ENCODE measurements around the gene ZNF593. TPM values are rescaled to one million over a fixed set of nuclear protein-coding genes. Genes with fewer than 3 reads are reported as not detected.

ZNF593 gene
- polyA plus RNA-seq, 1 of the 3 experiments (the other 2 are of a cell fraction): 64.8 TPM

DNA sequence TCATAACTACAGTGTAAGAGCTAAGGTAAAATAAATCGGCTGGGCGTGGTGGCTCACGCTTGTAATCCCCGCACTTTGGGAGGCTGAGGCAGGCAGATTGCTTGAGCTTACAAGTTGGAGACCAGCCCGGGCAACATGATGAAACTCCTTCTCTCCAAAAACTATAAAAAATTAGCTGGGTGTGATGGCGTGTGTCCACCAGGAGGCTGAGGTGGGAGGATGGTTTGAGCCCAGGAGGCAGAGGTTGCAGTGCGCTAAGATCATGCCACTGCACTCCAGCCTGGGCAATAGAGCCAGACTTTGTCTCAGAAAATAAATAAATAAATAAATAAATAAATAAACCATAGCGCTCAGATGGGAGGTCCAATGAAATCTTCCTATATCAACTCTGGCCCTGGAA is 27.5 kb upstream of the ZNF593 start:
- ChIA-PET POLR2A (interaction anchor here (1.2 kb wide), 1 partner anchor 30 kb away, joined by 4 read pairs; the partner anchor contains the start of gene PDIK1L), CTCF (interaction anchor here (1.0 to 9.3 kb wide), 9 partner anchors 15 to 247 kb away, joined by 3 to 235 read pairs (median 5); partner anchors contain the start of genes FAM110D, PDIK1L and ZNF593)
- DNase-seq: no peak
- Histone ChIP-seq H3K9me2 (no peaks in the 10 kb centered on the region), H3K9ac (no peak overlapping the region), H3K36me3 (replicated peaks in 1 of 2; ENCODE audit: control insufficient read depth in 1 of 2, insufficient read depth in 2 of 2, low read length in 1 of 2) (no peaks in the 10 kb centered on the region), H3K4me1 (ENCODE audit: control insufficient read depth in 1 of 2, insufficient read depth in 2 of 2, low read depth in 1 of 2, low read length in 1 of 2) (no peaks in the 10 kb centered on the region), H3K79me2 (ENCODE audit: insufficient read depth) (no peaks in the 10 kb centered on the region), H3K27me3 (ENCODE audit: insufficient read depth) (no peaks in the 10 kb centered on the region), H2AFZ (ENCODE audit: low read depth) (no peak overlapping the region), H3K4me2 (no peak overlapping the region), H3K4me3 (ENCODE audit: low read depth in 2 of 2, low read length in 1 of 2) (no peak overlapping the region), H3K9me3 (no peaks in the 10 kb centered on the region), H3F3A (replicated peaks; ENCODE audit: insufficient read depth) (no peaks in the 10 kb centered on the region), H4K20me1 (ENCODE audit: insufficient read depth) (no peaks in the 10 kb centered on the region), H3K27ac (ENCODE audit: low read depth in 2 of 2, low read length in 1 of 2) (no peak overlapping the region)
- TF ChIP-seq, protein P1, sequence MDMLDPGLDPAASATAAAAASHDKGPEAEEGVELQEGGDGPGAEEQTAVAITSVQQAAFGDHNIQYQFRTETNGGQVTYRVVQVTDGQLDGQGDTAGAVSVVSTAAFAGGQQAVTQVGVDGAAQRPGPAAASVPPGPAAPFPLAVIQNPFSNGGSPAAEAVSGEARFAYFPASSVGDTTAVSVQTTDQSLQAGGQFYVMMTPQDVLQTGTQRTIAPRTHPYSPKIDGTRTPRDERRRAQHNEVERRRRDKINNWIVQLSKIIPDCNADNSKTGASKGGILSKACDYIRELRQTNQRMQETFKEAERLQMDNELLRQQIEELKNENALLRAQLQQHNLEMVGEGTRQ (IDR thresholded peaks at IDR 0.05; ENCODE audit: borderline replicate concordance, low read depth, low read length): no peak
- TF ChIP-seq JUND (IDR thresholded peaks at IDR 0.05) (no peak), RCOR1 (IDR thresholded peaks at IDR 0.05; ENCODE audit: low read length) (no peak), FOXM1 (IDR thresholded peaks at IDR 0.05; ENCODE audit: low read depth) (no peak), SMC3 (IDR thresholded peaks at IDR 0.05; ENCODE audit: low read depth, low read length) (no peak), MEF2A (IDR thresholded peaks at IDR 0.05; ENCODE audit: borderline replicate concordance, low read depth) (no peak), TEAD4 (IDR thresholded peaks at IDR 0.05; ENCODE audit: borderline replicate concordance, insufficient read depth) (no peak), EZH2phosphoT487 (IDR thresholded peaks at IDR 0.05; ENCODE audit: borderline replicate concordance, low read depth) (no peak), TCF12 (IDR thresholded peaks at IDR 0.05) (no peak), MXI1 (IDR thresholded peaks at IDR 0.05; ENCODE audit: low read depth, low read length) (no peak), EP300 (IDR thresholded peaks at IDR 0.05; ENCODE audit: borderline replicate concordance in 1 of 2, low read depth in 1 of 2, low read length in 1 of 2) (no peak)
- TF ChIP-seq, protein P2, sequence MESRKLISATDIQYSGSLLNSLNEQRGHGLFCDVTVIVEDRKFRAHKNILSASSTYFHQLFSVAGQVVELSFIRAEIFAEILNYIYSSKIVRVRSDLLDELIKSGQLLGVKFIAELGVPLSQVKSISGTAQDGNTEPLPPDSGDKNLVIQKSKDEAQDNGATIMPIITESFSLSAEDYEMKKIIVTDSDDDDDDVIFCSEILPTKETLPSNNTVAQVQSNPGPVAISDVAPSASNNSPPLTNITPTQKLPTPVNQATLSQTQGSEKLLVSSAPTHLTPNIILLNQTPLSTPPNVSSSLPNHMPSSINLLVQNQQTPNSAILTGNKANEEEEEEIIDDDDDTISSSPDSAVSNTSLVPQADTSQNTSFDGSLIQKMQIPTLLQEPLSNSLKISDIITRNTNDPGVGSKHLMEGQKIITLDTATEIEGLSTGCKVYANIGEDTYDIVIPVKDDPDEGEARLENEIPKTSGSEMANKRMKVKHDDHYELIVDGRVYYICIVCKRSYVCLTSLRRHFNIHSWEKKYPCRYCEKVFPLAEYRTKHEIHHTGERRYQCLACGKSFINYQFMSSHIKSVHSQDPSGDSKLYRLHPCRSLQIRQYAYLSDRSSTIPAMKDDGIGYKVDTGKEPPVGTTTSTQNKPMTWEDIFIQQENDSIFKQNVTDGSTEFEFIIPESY (IDR thresholded peaks at IDR 0.05; ENCODE audit: borderline replicate concordance, low read depth): no peak
- TF ChIP-seq, protein P3, sequence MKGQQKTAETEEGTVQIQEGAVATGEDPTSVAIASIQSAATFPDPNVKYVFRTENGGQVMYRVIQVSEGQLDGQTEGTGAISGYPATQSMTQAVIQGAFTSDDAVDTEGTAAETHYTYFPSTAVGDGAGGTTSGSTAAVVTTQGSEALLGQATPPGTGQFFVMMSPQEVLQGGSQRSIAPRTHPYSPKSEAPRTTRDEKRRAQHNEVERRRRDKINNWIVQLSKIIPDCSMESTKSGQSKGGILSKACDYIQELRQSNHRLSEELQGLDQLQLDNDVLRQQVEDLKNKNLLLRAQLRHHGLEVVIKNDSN (IDR thresholded peaks at IDR 0.05; ENCODE audit: borderline replicate concordance, low read depth): no peak
- TF ChIP-seq, protein P4, sequence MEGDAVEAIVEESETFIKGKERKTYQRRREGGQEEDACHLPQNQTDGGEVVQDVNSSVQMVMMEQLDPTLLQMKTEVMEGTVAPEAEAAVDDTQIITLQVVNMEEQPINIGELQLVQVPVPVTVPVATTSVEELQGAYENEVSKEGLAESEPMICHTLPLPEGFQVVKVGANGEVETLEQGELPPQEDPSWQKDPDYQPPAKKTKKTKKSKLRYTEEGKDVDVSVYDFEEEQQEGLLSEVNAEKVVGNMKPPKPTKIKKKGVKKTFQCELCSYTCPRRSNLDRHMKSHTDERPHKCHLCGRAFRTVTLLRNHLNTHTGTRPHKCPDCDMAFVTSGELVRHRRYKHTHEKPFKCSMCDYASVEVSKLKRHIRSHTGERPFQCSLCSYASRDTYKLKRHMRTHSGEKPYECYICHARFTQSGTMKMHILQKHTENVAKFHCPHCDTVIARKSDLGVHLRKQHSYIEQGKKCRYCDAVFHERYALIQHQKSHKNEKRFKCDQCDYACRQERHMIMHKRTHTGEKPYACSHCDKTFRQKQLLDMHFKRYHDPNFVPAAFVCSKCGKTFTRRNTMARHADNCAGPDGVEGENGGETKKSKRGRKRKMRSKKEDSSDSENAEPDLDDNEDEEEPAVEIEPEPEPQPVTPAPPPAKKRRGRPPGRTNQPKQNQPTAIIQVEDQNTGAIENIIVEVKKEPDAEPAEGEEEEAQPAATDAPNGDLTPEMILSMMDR (IDR thresholded peaks at IDR 0.05): no peak
- 96% methylated on average over 8 of the region's 8 CpGs for WGBS (ENCODE audit: low lambda C conversion rate)

Data from SK-N-SH (cell line).